B cell (primary cell): ENCODE measurements around the gene ALDH1L2.

ENCODE experiments used
- CTCF ChIP-seq: fragments of 200-600 bp; IDR thresholded peaks from one replicate; pipeline ENCODE4 v1.8.0; 2022; ENCODE audit warnings: antibody characterized with exemption, mild to moderate bottlenecking
- EZH2 ChIP-seq: IDR thresholded peaks from 2 replicates; pipeline ENCODE4 v1.6.1; 2012; ENCODE audit warnings: borderline replicate concordance, low read depth, mild to moderate bottlenecking, moderate library complexity, low read length; ENCODE audit not compliant: insufficient read depth, poor library complexity, severe bottlenecking

- TF ChIP-seq CTCF (no peak), EZH2 (no peak)
These were observed 25.4 kb upstream of the ALDH1L2 start for GRCh38 chr12:105109465-105110212.
